HepG2 (cell line): ENCODE results near the gene ADGRB2. TPM values are rescaled to one million over a fixed set of nuclear protein-coding genes. Genes with fewer than 3 reads are reported as not detected.

Experiments
- ATAC-seq: fragments of 200-7000 bp; cut with Tn5 transposase; 3 replicates; pipeline ENCODE4 v1.9.1; 2020; ENCODE audit warnings: mild to moderate bottlenecking, moderate library complexity
- BruUV-seq: library from RNA; stranded (reverse); fragments of 400-500 nt; replicated peaks from 2 replicates; lab custom pipeline; 2021; lab: Mats Ljungman, UMichigan
- CTCF ChIA-PET: fragments of 300-600 bp; formaldehyde crosslinking; extraction: SDS; loops from one replicate; lab custom pipeline; 2021; ENCODE audit warnings: low total read pairs, inconsistent platforms, low intra/inter-chr PET ratio; lab: Yijun Ruan, JAX
- POLR2A ChIA-PET: fragments of 350-600 bp; sonication (Branson Sonifier 250); formaldehyde crosslinking; loops from one replicate; lab custom pipeline; 2020; ENCODE audit warnings: antibody characterized with exemption, inconsistent platforms; lab: Yijun Ruan, JAX
- DNase-seq: peaks from one replicate; pipeline ENCODE4 v3.0.0-alpha.2; 2015; ENCODE audit warnings: low spot score
- FAIRE-seq: peaks from 3 replicates; lab custom pipeline; 2011; peaks lifted over from hg19 to GRCh38; lab: Jason Lieb, UNC
- H2AFZ ChIP-seq: one replicate; pipeline ENCODE4 v1.6.1; 2011; ENCODE audit warnings: low read length, inconsistent platforms
- H3K27ac ChIP-seq: fragments of 300-600 bp; 3 replicates; pipeline ENCODE4 v1.8.0; 2011; ENCODE audit warnings: mixed run types, mild to moderate bottlenecking, mixed read lengths, low read length, inconsistent platforms; ENCODE audit not compliant: insufficient read depth; ENCODE audit errors: extremely low read length
- H3K27me3 ChIP-seq, 2 experiments: fragments of 200-600 bp in 1 of 2; 2 replicates in 1 of 2; 3 replicates in 1 of 2; pipeline versions ENCODE4 v1.6.0 to v1.8.0; 2011; ENCODE audit warnings: low read length in 2 of 2, mild to moderate bottlenecking in 2 of 2, moderate library complexity in 2 of 2, inconsistent platforms in 1 of 2; ENCODE audit not compliant: insufficient read depth in 2 of 2, control insufficient read depth in 1 of 2
- H3K36me3 ChIP-seq, 2 experiments: fragments of 200-600 bp in 1 of 2; replicated peaks in 1 of 2; 2 replicates in 1 of 2; 3 replicates in 1 of 2; pipeline versions ENCODE4 v1.5.1 to v1.8.0; 2011; ENCODE audit warnings: low read length in 2 of 2, inconsistent platforms in 1 of 2; ENCODE audit not compliant: insufficient read depth in 2 of 2, control insufficient read depth in 1 of 2
- H3K4me1 ChIP-seq: 2 replicates; pipeline ENCODE4 v1.5.1; 2012; ENCODE audit warnings: low read length, inconsistent platforms; ENCODE audit not compliant: insufficient read depth
- H3K4me2 ChIP-seq: 2 replicates; pipeline ENCODE4 v1.6.0; 2011; ENCODE audit warnings: low read depth, low read length, inconsistent platforms
- H3K4me3 ChIP-seq, 3 experiments: fragments of 200-600 bp in 1 of 3; sonication (generic), shearing (Covaris generic) in 1 of 3; replicated peaks in 1 of 3; 2 replicates each; pipeline ENCODE4 v1.5.1; 2011 to 2016; ENCODE audit warnings: low read length in 3 of 3, inconsistent platforms in 2 of 3, low read depth in 2 of 3, mild to moderate bottlenecking in 2 of 3, control low read depth in 1 of 3, mixed read lengths in 1 of 3; ENCODE audit not compliant: insufficient read depth in 1 of 3
- H3K79me2 ChIP-seq: one replicate; pipeline ENCODE4 v1.6.1; 2011; ENCODE audit warnings: low read length, inconsistent platforms; ENCODE audit not compliant: insufficient read depth
- H3K9ac ChIP-seq: 2 replicates; pipeline ENCODE4 v1.6.0; 2011; ENCODE audit warnings: mild to moderate bottlenecking, low read depth, low read length, inconsistent platforms; ENCODE audit not compliant: insufficient read depth
- H3K9me3 ChIP-seq: 2 replicates; pipeline ENCODE4 v1.5.1; 2012; ENCODE audit warnings: mild to moderate bottlenecking, low read length
- H4K20me1 ChIP-seq: 2 replicates; pipeline ENCODE4 v1.6.0; 2011; ENCODE audit warnings: inconsistent platforms, mild to moderate bottlenecking, low read length, moderate library complexity; ENCODE audit not compliant: insufficient read depth
- FOXA3 ChIP-seq: IDR thresholded peaks from 2 replicates; pipeline ENCODE4 v1.6.1; 2016; ENCODE audit warnings: missing genetic modification reagents, missing compliant biosample characterization
- GZF1 ChIP-seq: sonication (generic); formaldehyde crosslinking; IDR thresholded peaks from 2 replicates; pipeline ENCODE4 v1.5.1; 2020; ENCODE audit warnings: mild to moderate bottlenecking, missing genetic modification reagents
- MTA3 ChIP-seq: sonication (generic); formaldehyde crosslinking; IDR thresholded peaks from 2 replicates; pipeline ENCODE4 v1.4.0; 2020; ENCODE audit warnings: missing genetic modification reagents
- NKX3-1 ChIP-seq: sonication (generic); formaldehyde crosslinking; IDR thresholded peaks from 2 replicates; pipeline ENCODE4 v1.5.0; 2020; ENCODE audit warnings: missing genetic modification reagents
- POLR2G ChIP-seq: fragments of 200-400 bp; formaldehyde crosslinking; IDR thresholded peaks from 2 replicates; pipeline ENCODE4 v1.6.1; 2018; ENCODE audit warnings: mild to moderate bottlenecking, low read depth, low read length, moderate library complexity
- RAD51 ChIP-seq: fragments of 450-650 bp; IDR thresholded peaks from 2 replicates; pipeline ENCODE4 v1.6.1; 2016; ENCODE audit warnings: borderline replicate concordance
- SALL1 ChIP-seq: sonication (generic); formaldehyde crosslinking; IDR thresholded peaks from 2 replicates; pipeline ENCODE4 v1.8.0; 2022; ENCODE audit warnings: mild to moderate bottlenecking, missing genetic modification reagents
- SNAI1 ChIP-seq: sonication (generic); formaldehyde crosslinking; IDR thresholded peaks from 2 replicates; pipeline ENCODE4 v1.5.0; 2020; ENCODE audit warnings: mild to moderate bottlenecking, missing genetic modification reagents, borderline replicate concordance
- SSRP1 ChIP-seq: IDR thresholded peaks from 2 replicates; pipeline ENCODE4 v1.6.1; 2016; ENCODE audit warnings: control low read depth
- STAG1 ChIP-seq: sonication (generic); formaldehyde crosslinking; IDR thresholded peaks from 2 replicates; pipeline ENCODE4 v1.4.0; 2020; ENCODE audit warnings: missing genetic modification reagents
- ZBTB20 ChIP-seq: sonication (generic); formaldehyde crosslinking; IDR thresholded peaks from 2 replicates; pipeline ENCODE4 v1.8.1; 2023; ENCODE audit warnings: missing genetic modification reagents, low read depth, mild to moderate bottlenecking, borderline replicate concordance
- ZNF431 ChIP-seq: sonication (generic); formaldehyde crosslinking; IDR thresholded peaks from 2 replicates; pipeline ENCODE4 v1.9.0; 2022; ENCODE audit warnings: missing genetic modification reagents, low read depth, mild to moderate bottlenecking, borderline replicate concordance
- ZNF615 ChIP-seq: sonication (generic); formaldehyde crosslinking; IDR thresholded peaks from 2 replicates; pipeline ENCODE4 v1.5.0; 2020; ENCODE audit warnings: mild to moderate bottlenecking, missing genetic modification reagents, borderline replicate concordance
- ZNF652 ChIP-seq: IDR thresholded peaks from 2 replicates; pipeline ENCODE4 v1.6.1; 2016; ENCODE audit warnings: low read depth, borderline replicate concordance
- ZNF703 ChIP-seq: sonication (generic); formaldehyde crosslinking; IDR thresholded peaks from 2 replicates; pipeline ENCODE4 v1.5.1; 2020; ENCODE audit warnings: missing genetic modification reagents, mild to moderate bottlenecking, moderate library complexity, borderline replicate concordance
- ZSCAN21 ChIP-seq: sonication (generic); formaldehyde crosslinking; IDR thresholded peaks from 2 replicates; pipeline ENCODE4 v1.8.0; 2022; ENCODE audit warnings: mild to moderate bottlenecking, missing genetic modification reagents, moderate library complexity, borderline replicate concordance
- WGBS: methylation state at CpG from one replicate; pipeline ENCODE4 v1.1.6; 2017; ENCODE audit warnings: low lambda C conversion rate; 5-methylcytosine and 5-hydroxymethylcytosine counted together
- in situ Hi-C: cut with HindIII; loops from 2 replicates; pipeline ENCODE4 v1.10.0; 2017; ENCODE audit warnings: low pct_unique_long_range_greater_than_20kb; ENCODE audit not compliant: extremely low pct_ligation_motif_present
- intact Hi-C: fragments of 100-400 bp; cut with micrococcal nuclease; formaldehyde crosslinking; loops from one replicate; pipeline ENCODE4 v1.10.0; 2022; ENCODE audit not compliant: unreplicated experiment
- polyA plus RNA-seq, 8 experiments: library from polyadenylated mRNA; depleted of rRNA in 3 of 8; stranded (reverse) in 7 of 8; unstranded in 1 of 8; fragments of >200 nt; fragmentation: Illumina TruSeq in 4 of 8; extraction: Trizol in 4 of 8; gene quantifications; 2 replicates each; pipeline versions ENCODE4 v1.2.1 to v1.2.3, GENCODE V29; 2011 to 2016; ENCODE audit warnings: low read depth in 4 of 8, missing spikeins in 1 of 8, mixed read lengths in 1 of 8; ENCODE audit not compliant: insufficient read depth in 1 of 8
- total RNA-seq, 5 experiments: library from RNA; depleted of rRNA; stranded (reverse); fragments of >200 nt; fragmentation: Illumina TruSeq; extraction: Trizol; gene quantifications; 2 replicates each; pipeline ENCODE4 v1.2.3, GENCODE V29; 2016; ENCODE audit warnings: low read depth in 1 of 5
- TF ChIP-seq, protein P1 (sequence below): sonication (generic); formaldehyde crosslinking; IDR thresholded peaks from 2 replicates; pipeline ENCODE4 v1.4.0; 2020; ENCODE audit warnings: mild to moderate bottlenecking, missing genetic modification reagents
- TF ChIP-seq, protein P2 (sequence below): sonication (generic); formaldehyde crosslinking; IDR thresholded peaks from 2 replicates; pipeline ENCODE4 v1.5.0; 2020; ENCODE audit warnings: missing genetic modification reagents, mild to moderate bottlenecking, borderline replicate concordance
- TF ChIP-seq, protein P3 (sequence below): sonication (generic); formaldehyde crosslinking; IDR thresholded peaks from 2 replicates; pipeline ENCODE4 v1.5.0; 2020; ENCODE audit warnings: missing genetic modification reagents

ADGRB2 gene
- total and polyA plus RNA-seq, 2 of the 13 experiments (the other 11 are each of a cell fraction or from before 2014, with no cell fraction given), result 0.03 to 0.09 TPM

DNA sequence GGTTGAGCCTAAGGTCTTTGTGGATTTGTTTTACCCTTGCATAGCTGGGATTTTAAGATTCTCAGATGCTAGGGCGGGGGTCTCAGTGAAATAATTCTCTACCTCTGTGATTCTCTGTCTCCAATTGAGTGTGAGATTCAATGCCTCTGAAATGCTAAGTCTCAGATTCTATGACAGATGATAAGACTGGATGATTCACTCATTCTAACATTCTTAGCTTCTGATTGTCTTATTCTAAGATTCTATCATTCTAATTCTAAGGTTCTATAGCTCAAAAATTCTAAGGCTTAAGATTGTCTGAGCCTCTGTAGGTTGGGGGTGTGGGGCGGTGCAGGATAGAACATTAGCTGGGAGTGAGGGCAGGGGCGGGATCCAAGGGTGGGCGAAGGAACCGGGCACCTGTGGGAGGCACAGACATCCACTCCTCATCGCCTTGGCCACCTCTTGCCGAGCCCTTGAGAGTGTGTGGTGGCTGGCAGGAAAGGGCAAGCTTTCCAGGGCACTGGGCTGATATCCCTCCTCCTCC, 29.5 kb downstream of the ADGRB2 start:
- Histone ChIP-seq H3K9me3 (no peaks in the 10 kb centered on the region), H3K27me3 (peaks cover 9 to 78% of the 10 kb centered on the region in 2 experiments), H3K36me3 (no peaks in the 10 kb centered on the region), H4K20me1 (no peaks in the 10 kb centered on the region), H2AFZ (no peak overlapping the region), H3K9ac (no peak overlapping the region), H3K4me3 (no peak overlapping the region), H3K4me1 (peaks cover 9% of the 10 kb centered on the region; the same call in 1 of the 2 replicates), H3K27ac (no peak overlapping the region), H3K79me2 (no peaks in the 10 kb centered on the region), H3K4me2 (no peak overlapping the region)
- in situ Hi-C loops, result no loop called here
- no peak for TF ChIP-seq ZNF703 (CRISPR knock-in tag)
- TF ChIP-seq NKX3-1, result no peak
- TF ChIP-seq ZBTB20 (CRISPR knock-in tag), result no peak
- no peak for TF ChIP-seq STAG1
- no peak for TF ChIP-seq SSRP1 (CRISPR knock-in tag)
- no peak for TF ChIP-seq POLR2G
- TF ChIP-seq FOXA3 (CRISPR knock-in tag), result no peak
- TF ChIP-seq SALL1 (CRISPR knock-in tag), result no peak
- no peak for TF ChIP-seq ZNF431 (CRISPR knock-in tag)
- TF ChIP-seq MTA3, result no peak
- TF ChIP-seq SNAI1 (CRISPR knock-in tag), result no peak
- TF ChIP-seq, protein P1, sequence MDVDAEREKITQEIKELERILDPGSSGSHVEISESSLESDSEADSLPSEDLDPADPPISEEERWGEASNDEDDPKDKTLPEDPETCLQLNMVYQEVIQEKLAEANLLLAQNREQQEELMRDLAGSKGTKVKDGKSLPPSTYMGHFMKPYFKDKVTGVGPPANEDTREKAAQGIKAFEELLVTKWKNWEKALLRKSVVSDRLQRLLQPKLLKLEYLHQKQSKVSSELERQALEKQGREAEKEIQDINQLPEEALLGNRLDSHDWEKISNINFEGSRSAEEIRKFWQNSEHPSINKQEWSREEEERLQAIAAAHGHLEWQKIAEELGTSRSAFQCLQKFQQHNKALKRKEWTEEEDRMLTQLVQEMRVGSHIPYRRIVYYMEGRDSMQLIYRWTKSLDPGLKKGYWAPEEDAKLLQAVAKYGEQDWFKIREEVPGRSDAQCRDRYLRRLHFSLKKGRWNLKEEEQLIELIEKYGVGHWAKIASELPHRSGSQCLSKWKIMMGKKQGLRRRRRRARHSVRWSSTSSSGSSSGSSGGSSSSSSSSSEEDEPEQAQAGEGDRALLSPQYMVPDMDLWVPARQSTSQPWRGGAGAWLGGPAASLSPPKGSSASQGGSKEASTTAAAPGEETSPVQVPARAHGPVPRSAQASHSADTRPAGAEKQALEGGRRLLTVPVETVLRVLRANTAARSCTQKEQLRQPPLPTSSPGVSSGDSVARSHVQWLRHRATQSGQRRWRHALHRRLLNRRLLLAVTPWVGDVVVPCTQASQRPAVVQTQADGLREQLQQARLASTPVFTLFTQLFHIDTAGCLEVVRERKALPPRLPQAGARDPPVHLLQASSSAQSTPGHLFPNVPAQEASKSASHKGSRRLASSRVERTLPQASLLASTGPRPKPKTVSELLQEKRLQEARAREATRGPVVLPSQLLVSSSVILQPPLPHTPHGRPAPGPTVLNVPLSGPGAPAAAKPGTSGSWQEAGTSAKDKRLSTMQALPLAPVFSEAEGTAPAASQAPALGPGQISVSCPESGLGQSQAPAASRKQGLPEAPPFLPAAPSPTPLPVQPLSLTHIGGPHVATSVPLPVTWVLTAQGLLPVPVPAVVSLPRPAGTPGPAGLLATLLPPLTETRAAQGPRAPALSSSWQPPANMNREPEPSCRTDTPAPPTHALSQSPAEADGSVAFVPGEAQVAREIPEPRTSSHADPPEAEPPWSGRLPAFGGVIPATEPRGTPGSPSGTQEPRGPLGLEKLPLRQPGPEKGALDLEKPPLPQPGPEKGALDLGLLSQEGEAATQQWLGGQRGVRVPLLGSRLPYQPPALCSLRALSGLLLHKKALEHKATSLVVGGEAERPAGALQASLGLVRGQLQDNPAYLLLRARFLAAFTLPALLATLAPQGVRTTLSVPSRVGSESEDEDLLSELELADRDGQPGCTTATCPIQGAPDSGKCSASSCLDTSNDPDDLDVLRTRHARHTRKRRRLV, result no peak
- TF ChIP-seq ZNF652, result no peak
- TF ChIP-seq RAD51, result no peak
- TF ChIP-seq ZSCAN21 (CRISPR knock-in tag), result no peak
- TF ChIP-seq, protein P2, sequence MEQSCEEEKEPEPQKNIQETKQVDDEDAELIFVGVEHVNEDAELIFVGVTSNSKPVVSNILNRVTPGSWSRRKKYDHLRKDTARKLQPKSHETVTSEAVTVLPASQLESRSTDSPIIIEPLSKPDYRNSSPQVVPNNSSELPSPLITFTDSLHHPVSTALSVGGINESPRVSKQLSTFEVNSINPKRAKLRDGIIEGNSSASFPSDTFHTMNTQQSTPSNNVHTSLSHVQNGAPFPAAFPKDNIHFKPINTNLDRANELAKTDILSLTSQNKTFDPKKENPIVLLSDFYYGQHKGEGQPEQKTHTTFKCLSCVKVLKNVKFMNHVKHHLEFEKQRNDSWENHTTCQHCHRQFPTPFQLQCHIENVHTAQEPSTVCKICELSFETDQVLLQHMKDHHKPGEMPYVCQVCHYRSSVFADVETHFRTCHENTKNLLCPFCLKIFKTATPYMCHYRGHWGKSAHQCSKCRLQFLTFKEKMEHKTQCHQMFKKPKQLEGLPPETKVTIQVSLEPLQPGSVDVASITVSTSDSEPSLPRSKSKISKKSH (CRISPR knock-in tag), result no peak
- TF ChIP-seq, protein P3, sequence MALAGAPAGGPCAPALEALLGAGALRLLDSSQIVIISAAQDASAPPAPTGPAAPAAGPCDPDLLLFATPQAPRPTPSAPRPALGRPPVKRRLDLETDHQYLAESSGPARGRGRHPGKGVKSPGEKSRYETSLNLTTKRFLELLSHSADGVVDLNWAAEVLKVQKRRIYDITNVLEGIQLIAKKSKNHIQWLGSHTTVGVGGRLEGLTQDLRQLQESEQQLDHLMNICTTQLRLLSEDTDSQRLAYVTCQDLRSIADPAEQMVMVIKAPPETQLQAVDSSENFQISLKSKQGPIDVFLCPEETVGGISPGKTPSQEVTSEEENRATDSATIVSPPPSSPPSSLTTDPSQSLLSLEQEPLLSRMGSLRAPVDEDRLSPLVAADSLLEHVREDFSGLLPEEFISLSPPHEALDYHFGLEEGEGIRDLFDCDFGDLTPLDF (CRISPR knock-in tag), result no peak
- no peak for TF ChIP-seq ZNF615
- no peak for TF ChIP-seq GZF1 (CRISPR knock-in tag)
- intact Hi-C loops, result no loop called here
- 15% methylated on average over 6 of the region's 7 CpGs for WGBS
- no peak for ATAC-seq
- ChIA-PET CTCF (no interaction called here), POLR2A (interaction anchor here (0.7 kb wide), 1 partner anchor 10 kb away, joined by 3 read pairs; no protein-coding TSS in a partner anchor)
- BruUV-seq, result no TSS peak
- no peak for FAIRE-seq
- no peak for DNase-seq
